Hindlimb muscle (tissue), 1 donor: ENCODE measurements around the gene ITGB2. TPM values are rescaled to one million over a fixed set of nuclear protein-coding genes. Genes with fewer than 3 reads are reported as not detected.
A peak's percentile ranks its signal among the peaks of the same experiment; 100 is the strongest.

Experiments
- DNase-seq: peaks from one replicate; pipeline ENCODE4 v3.0.0-alpha.2; 2013
- polyA plus RNA-seq: library from polyadenylated mRNA; unstranded; fragments of 120-200 nt; gene quantifications from one replicate; pipeline ENCODE4 v1.2.1, GENCODE V29; 2013; ENCODE audit not compliant: insufficient read length

The ITGB2 gene
- polyA plus RNA-seq, 1 donor: 21.0 TPM

GRCh38 chr21:44846485-44847260 lies 74.0 kb downstream of the ITGB2 start:
- peak; percentile 41 for DNase-seq

GRCh38 chr21:44846224-44846484 lies 74.5 kb downstream of the ITGB2 start:
- no peak for DNase-seq

GRCh38 chr21:44845418-44846223 lies 75.1 kb downstream of the ITGB2 start:
- peak; percentile 40 for DNase-seq

- no peak for DNase-seq
These were observed 76.4 kb downstream of the ITGB2 start for GRCh38 chr21:44844256-44844655.

GRCh38 chr21:44842721-44843445 lies 77.8 kb downstream of the ITGB2 start:
- no peak for DNase-seq

GRCh38 chr21:44842087-44842486 lies 78.6 kb downstream of the ITGB2 start:
- no peak for DNase-seq

- no peak for DNase-seq
These were observed 79.9 kb downstream of the ITGB2 start for GRCh38 chr21:44840771-44841170.

- no peak for DNase-seq
These were observed 81.7 kb downstream of the ITGB2 start for GRCh38 chr21:44838951-44839350.

GRCh38 chr21:44838039-44838895 lies 82.4 kb downstream of the ITGB2 start:
- DNase-seq: no peak

GRCh38 chr21:44837537-44837936 lies 83.2 kb downstream of the ITGB2 start:
- DNase-seq: no peak

- no peak for DNase-seq
These were observed 83.8 kb downstream of the ITGB2 start for GRCh38 chr21:44836666-44837471.

GRCh38 chr21:44836349-44836665 lies 84.4 kb downstream of the ITGB2 start:
- DNase-seq: no peak

Other genes with a start within 250 kb of the ITGB2 start
- not detected for gene KRTAP12-1, start 238.7 kb downstream of the ITGB2 start, polyA plus RNA-seq
- not detected for gene KRTAP10-12, start 223.7 kb downstream of the ITGB2 start, polyA plus RNA-seq
- gene TSPEAR, start 209.3 kb downstream of the ITGB2 start, polyA plus RNA-seq: 0.14 TPM
- 86.3 TPM for gene UBE2G2, start 119.1 kb downstream of the ITGB2 start, polyA plus RNA-seq
- 61.7 TPM for gene SUMO3, start 102.8 kb downstream of the ITGB2 start, polyA plus RNA-seq
- 131 TPM for gene PTTG1IP, start 47.2 kb downstream of the ITGB2 start, polyA plus RNA-seq
- gene SLX9, start 19.1 kb upstream of the ITGB2 start, polyA plus RNA-seq: 21.2 TPM
- 24.0 TPM for gene ADARB1, start 153.7 kb upstream of the ITGB2 start, polyA plus RNA-seq